Myocyte (in vitro differentiated cells): ENCODE measurements around the gene NUFIP2. TPM values are rescaled to one million over a fixed set of nuclear protein-coding genes. Genes with fewer than 3 reads are reported as not detected.
A peak's percentile ranks its signal among the peaks of the same experiment; 100 is the strongest.
"Not testable (repeated sequence)": the region's sequence is repeated elsewhere in the genome, so short reads cannot be mapped to it uniquely, and the experiment has no call there.

Experiments
- DNase-seq: peaks from one replicate; pipeline ENCODE4 v3.0.0-alpha.2; 2012; ENCODE audit warnings: low read depth
- total RNA-seq: library from RNA; depleted of rRNA; stranded (reverse); fragments of >200 nt; gene quantifications from 2 replicates; pipeline ENCODE4 v1.2.3, GENCODE V29; 2014

Gene NUFIP2
- total RNA-seq, 1 donor from 2014 or later = 75.1 TPM

DNA sequence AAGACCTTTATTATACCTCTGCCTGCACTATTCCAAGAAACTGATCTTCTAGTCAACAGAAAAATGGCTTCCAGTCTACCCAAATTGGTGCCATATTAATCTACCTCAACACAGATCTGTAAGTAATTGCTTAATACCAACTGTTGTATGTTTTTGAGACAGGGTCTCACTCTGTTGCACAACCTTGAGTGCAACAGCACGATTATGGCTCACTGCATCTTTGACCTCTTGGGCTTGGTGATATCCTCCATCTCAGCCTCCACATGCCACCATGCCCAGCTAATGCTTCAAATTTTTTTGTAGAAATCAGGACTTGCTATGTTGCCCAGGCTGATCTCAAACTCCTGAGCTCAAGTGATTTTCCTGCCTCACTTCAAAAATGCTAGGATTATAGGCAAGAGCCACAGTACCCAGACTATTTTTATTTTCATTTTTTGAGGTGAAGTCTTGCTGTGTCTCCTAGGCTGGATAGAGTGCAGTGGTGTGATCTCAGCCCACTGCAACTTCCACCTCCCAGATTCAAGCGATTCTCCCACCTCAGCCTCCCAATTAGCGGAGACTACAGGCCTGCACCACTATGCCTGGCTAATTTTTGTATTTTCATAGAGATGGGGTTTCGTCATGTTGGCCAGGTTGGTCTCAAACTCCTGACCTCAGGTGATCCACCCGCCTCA is 14.4 kb downstream of the NUFIP2 start:
- no peak for DNase-seq

DNA sequence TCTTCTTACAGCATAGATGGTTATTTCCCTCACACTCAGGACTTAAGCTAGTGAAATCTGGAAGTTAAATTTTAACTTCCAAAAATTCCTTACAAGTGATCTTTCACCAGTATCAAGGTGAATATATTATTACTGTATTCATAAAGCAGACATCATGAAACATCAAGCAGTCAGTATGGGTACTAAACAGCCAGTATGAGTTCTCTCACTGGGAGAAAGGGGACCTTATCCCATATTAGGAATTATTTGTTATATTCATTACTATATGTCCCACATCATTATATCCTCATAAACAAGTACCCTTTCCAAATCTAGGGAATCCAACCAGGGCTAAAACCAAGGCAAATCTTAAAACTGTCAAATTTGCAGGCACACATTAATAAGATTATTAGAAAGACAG is 15.3 kb downstream of the NUFIP2 start:
- DNase-seq = no peak

DNA sequence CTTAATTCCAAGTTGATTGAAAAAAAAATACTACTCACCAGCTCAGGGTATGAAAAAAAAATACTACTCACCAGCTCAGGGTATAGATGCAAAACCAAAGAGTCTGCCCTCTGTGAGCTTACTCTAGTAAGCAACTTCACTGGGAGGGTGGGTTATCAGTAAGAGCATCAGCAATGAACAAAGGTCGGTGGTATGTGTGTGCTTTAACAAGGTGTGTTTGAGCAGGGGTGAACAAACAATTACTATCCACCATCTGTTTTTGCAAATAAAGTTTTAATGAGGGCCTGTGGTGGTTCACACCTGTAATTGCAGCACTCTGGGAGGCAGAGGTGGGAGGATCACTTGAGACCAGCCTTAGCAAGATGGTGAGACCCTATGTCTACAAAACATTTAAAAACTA is 20.0 kb downstream of the NUFIP2 start:
- no peak for DNase-seq

DNA sequence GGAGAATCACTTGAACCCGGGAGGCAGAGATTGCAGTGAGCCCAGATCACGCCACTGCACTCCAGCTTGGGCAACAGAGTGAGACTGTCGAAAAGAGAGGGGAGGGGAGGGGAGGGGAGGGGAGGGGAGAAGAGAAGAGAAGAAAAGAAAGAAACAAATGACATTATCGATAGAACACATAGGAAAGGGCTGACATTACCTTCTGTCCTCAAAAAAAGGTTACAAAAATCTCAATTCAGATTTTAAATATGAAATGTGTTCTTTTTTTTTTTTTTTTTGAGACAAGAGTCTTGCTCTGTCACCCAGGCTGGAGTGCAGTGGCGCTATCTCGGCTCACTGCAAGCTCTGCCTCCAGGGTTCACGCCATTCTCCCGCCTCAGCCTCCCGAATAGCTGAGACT is 22.0 kb downstream of the NUFIP2 start:
- DNase-seq = not testable (repeated sequence)

DNA sequence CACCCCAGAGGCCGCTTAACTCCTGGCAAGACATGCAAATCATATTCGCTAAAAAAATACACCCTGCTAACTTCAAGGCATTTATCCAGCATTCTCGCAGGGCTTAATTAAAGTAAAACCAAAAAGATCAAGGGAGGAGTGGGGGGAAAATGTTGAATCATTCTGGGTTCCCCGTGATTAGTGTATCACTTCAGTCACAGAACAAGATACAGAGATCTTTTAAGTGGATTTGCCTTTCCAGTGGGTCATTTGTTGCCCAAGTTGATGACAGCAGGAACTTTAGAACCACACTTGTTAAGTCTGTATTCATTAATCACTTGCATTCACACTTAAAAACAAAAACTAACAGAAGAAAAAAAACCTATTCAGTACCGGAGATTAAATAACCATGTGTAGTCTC is 30.0 kb downstream of the NUFIP2 start:
- no peak for DNase-seq

DNA sequence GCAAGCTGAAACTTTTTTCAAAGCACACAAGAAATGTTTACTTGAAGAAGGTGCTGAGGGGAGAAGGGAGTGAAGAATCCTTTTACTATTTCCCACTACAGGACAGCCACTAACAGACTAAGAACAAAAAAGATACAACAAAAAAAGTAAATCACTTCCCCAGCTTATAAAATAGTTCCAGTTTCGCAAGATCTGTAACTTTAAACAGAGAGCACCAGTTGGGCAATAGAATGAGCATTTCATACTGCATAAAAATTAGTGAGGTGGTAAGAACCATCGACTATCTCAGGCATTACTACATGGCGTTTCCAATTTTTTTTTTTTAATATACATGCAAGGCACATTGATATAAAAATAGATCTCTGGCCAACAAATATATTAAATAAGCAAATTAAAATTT is 36.2 kb downstream of the NUFIP2 start:
- no peak for DNase-seq

DNA sequence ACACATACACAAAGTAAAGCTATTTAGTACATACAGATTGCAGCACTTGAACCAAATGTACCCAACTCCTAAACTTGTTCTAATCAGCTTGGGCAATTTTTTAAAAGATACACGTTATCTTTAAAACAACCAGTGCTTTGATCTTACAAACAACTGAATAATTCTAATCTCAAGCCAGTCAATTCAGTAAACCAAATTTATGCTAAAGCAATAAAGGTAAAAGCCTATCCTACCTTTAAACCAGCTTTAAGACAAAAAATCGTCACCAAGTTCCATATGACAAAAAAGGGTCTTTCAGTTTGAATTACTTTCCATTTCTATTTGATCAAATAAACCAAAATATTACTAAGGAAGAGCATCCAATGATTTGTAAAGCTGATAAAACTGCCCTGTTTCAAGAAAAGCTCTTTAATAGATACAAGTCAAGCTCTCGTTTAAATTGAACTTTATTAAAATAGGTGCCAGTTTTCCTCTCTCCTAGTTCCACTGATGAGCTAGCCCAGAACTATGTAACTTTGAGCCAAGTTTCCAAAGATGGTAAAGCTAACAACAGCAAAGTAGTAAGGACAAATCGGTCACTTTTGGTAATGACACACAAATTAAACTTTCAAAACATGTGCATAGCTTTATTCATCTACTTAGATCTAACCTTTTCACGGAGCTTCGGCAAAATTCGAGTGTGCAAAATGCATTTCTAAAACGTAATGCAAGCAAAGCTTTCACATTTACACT is 37.0 kb downstream of the NUFIP2 start:
- no peak for DNase-seq

DNA sequence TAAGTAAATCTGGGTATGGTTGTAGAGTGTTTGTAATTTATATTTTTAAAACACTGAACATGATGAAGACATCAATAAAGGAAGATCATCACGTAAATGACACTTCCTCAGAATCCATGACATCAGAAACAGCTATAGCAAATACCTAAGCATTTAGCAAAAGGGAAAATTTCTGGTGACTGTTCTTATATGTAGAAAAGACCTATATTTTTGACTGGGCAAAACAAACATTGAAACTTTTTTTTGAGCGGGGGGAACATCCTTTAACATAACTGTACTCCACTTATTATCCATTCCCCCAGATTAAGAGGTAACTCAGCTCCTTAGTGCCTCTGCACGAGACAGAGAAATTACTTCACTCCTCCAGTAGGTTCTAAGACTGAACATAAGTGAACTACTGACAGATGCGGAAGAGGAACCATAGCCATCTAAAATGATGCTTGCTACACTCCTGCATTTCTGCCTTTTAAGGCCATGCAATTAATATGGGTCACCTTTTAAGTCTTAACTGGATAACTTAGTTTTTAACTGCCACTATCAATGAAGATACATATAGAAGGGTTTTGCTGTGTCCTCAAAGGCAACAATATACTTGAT is 37.9 kb downstream of the NUFIP2 start:
- DNase-seq = no peak

DNA sequence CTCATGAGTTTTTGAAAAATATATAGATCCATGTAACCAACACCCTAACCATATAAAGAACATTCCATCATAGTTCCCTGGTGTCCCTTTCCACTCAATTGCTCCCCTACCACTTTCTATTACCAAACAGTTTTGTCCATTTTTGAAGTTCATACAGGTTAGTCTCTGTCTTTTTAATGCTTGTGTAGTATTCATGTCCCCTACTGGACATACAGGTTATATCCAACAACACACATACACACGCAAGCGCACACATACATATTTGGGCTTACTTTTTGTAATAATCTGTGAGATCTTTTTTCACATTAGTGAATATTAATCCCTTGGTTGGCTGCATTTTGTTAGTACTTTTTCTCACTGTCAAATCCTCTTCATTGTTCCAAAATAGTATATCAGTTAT is 40.9 kb downstream of the NUFIP2 start:
- DNase-seq = no peak

DNA sequence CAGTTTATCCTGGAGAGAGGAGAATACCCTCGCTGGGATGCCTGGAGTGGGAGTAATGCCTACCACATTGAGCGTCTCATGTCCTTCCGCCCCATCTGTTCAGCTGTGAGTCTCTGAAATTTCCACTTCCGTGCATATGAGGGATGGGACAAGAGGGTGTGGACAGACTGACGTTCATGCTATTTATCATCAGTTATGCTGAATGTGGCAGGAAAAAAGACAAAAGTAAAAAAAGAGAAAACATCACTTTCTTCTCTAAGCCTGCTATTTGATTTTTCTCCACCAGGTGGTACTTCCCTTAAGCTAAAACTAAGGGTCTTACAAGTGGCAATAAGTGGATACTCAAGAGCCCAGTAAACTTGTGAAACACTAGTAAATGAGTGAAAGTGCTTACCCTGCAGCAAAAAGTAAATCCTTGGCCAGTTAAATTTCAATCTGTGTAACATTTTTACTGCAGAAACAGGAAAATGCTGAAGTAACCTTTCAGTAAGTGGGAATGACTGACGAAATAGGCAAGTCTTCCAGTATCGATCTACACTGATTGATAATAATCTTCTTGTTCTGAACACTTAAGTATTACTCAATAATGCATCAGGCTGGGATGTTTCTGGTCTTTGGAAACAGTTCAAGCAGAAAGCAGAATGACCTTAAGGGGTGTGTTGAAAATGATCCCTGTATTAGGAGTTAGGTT is 41.7 kb downstream of the NUFIP2 start:
- DNase-seq = peak; percentile 54

DNA sequence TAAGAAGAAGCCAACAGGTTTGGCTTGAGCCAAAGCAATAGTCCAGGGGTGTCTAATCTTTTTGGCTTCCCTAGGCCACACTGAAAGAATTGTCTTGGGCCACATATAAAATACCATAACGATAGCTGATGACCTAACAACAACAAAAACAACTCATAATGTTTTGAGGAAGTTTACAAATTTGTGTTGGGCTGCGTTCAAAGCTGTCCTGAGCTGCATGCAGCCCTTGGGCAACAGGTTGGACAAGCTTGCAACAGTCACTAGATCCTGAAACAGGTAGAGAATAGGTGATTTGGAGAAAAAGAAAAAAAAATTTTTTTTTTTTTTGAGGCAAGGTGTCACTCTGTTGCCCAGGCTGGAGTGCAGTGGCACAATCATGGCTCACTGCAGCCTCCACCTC is 42.8 kb downstream of the NUFIP2 start:
- DNase-seq = no peak

DNA sequence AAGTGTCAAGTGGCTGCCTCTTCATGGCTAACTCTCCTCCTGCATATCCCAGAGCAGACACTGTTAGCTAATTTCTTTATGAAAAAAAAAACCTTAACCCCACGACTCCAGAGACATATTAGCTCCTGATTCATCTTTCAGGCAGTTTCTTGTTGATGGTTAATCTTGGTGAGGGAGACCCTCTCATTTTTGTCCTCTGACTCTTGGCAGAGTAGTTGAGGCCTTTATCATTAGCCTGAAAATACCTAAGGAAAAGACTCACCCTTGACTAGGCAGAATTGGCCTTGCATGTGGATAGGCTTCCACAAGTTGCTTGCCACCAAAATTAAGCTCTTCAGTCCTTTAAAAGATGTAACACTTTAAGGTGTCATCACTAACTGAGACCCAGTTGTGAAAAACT is 43.3 kb downstream of the NUFIP2 start:
- DNase-seq = no peak

DNA sequence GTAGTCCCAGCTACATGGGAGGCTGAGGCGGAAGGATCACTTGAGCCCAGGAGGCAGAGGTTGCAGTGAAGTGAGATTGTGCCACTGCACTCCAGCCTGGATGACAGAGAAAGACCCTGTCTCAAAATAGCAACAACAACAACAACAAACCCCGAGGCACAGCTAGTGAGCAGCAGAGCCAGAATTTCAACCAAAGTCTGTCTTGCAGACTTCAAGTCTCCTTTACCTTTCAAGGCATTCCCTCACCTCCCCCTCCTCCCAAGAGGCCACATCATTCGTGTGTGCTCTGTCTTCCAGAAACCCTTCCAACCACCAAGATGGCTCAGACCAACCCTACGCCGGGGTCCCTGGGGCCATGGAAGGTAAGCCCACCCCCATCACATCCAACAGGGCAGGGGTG is 45.1 kb downstream of the NUFIP2 start:
- DNase-seq = no peak

DNA sequence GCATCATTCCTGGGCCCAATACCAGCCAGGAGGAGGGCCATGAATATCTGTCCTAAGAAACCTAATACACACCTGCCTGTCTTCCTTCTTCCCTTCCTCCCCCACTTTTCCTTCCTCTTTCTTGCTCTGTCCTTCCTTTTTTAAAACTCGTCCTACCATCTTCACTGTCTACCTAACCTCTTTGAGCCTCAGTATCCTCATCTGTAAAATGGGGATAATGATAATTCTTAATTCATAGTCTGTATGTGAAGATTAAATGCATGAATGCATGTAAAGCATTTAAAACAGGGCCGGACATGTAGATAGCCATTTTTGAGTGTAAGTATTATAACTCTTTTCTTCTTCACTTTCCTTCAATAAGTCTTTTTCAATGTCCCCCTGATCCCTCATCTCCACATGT is 46.7 kb downstream of the NUFIP2 start:
- no peak for DNase-seq

DNA sequence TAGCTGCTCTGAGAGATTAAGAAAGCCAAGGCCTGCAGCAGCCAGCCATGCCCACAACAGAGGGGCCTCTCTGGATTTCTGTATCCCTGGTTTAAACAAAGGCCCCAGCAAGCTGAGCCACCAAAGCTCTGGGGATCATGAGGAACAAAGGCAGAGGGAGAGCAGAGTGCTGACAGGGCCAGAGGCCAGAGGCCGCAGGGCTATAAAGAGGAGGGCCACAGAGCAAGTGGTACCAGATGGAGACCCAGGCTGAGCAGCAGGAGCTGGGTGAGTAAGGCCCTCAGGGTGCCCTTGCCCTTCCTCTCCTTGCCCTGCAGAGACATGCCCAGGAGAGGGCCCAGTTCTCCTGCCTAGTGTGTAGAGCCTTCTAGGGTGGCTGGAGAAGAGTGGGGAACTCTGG is 47.3 kb downstream of the NUFIP2 start, which contains the start of gene CRYBA1:
CRYBA1 (plus strand) TSS at position 232 of the 400 bp plus-strand sequence; CDS start at position 237, 5 bp downstream.
- DNase-seq = no peak

DNA sequence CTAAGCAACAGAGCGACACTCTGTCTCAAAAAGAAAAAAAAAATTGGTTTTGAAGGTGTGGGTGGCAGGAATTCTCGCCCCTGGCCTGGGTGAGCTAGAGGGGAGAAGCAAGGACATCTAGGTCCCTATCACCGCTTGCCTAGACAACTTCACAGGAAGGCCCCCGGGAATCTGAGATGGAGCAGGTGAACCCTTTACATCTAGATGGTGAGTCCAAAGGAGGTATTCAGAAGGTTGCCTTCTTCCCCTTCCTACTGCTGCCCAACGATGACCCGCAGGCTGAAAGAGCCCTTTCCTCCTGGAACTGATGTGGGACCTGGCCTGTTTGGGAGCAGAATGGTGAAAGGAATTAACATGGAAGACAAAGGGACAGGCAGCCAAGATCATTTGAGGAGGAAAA is 48.5 kb downstream of the NUFIP2 start:
- no peak for DNase-seq

DNA sequence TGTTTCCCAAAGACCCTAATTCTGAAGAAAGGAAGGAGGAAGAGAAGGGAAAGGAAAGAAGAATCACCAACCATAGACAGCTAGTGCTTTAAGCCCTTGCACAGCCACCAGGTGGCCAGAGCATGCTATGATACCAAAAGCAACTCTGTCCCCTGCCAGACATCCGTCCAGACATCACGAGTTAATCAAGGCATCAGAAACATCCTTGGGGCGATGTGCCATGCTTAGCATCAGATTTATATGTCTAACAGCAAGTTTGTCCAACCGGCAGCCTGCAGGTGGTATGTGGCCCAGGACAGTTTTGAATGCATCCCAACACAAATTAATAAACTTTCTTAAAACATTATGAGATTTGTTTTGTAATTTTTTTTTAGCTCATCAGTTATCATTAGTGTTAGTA is 50.2 kb downstream of the NUFIP2 start:
- no peak for DNase-seq

DNA sequence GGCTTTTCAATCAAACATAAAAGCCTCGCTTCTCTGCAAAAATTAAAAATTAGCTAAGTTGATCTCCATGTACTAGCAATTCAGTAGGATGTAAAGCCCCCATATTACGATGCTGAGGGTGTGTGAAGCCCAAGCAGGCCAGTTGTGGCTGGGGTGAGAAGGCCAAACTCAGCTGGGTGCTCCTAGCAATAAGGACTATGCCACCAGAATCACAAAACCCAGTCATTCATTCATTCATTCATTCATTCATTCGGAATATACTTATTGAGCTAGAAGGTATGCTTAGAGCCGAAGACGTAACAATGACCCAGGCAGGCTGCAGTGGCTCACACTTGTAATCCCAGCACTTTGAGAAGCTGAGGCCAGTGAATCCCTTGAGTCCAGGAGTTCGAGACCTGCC is 51.2 kb downstream of the NUFIP2 start:
- DNase-seq = no peak

DNA sequence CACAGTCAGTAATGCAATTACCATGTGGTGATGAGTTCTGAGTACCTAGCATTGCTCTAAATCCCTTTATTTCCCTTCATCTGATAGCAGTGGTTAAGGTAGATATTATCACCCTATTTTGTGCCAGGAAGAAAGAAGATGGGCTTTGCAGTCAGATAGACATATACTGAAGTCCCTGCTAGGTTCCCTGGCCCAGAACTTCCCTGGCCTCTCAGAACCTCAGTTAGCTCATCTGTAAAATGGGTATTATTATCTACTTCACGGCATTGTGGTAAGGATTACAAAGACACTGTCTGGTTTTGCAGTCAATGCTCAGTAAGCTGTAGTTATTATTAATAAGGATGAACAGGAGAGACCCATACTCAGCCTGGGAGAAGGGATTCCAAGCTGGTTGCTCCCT is 51.9 kb downstream of the NUFIP2 start:
- DNase-seq = no peak

DNA sequence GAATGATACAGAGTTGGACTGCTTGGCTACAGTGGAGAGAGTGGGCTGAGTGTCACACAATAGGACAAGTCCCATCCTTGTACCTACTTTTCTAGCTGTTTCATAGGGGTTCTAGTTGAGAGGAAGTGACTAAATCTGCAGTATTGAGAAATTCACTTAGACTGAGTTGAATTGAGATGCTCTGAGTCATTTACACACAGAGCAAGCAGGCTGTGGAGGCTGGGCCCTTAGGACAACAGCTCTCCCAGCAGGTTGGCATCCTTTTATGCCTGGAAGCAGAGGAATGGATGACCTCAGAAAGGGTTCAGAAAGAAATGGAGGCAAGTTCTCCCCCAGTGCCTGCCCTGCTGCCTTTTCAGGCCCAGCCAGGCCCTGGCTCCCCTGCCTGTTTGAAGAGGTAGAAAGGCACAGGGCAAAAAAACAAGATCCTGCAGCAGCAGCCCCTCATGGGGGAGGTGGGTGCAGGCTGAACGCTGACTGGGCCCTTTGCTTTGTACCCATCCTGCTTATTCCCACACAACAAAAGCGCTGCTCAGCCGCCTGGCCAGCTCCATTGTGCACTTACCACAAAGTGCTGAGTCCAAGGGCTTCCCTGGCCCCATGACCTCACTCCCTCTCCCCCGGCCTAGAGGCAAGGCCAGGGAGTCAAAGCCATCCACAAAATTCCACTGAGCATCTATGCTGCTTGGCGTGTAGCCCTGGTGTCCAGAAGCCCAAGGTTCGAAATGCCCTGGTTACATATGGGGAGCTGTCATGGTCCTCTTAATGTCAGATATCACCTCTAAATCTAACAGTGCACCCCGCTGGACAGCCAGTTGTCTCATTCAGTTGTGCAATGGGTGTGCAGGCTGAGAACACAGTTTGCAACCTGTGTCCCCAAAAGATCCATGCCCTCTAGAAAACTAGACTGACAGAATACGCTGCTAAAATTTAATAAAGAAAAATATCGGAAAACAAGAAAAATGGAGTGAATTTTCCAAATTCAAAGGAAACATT is 52.7 kb downstream of the NUFIP2 start:
- peak; percentile 73 for DNase-seq

DNA sequence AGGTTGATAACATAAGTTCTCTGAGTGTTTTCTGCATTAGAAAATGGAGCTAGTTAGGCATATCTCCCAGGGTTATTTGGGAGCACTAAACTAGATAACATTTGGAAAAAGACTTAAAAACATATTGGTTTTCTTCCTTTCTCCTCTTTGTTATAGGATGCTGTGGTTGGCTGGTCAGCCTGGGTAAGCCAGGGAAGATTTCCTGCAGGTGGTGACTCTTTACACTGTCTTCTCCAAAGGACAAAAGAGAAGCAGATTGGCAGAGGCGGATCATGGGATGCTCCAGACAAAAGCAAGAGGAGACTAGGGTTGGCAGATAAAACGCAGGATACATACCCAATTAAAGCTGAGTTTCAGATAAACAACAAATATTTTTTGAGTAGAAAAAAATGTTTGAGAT is 53.5 kb downstream of the NUFIP2 start:
- DNase-seq = no peak
